CD14-positive monocyte (primary cell): ENCODE results near the gene SH3BP5L. TPM values are rescaled to one million over a fixed set of nuclear protein-coding genes. Genes with fewer than 3 reads are reported as not detected.
A peak's percentile ranks its signal among the peaks of the same experiment; 100 is the strongest.

Source experiments
- DNase-seq, 3 donors: peaks; one replicate each; pipeline ENCODE4 v3.0.0-alpha.2; 2011 to 2022
- H2AFZ ChIP-seq: 2 replicates; pipeline ENCODE4 v1.6.0; 2012; ENCODE audit warnings: mild to moderate bottlenecking, low read depth, low read length, inconsistent platforms; ENCODE audit not compliant: insufficient read depth, poor library complexity, severe bottlenecking
- H3K27ac ChIP-seq, 2 donors: 1 replicate in 1 of 2; 2 replicates in 1 of 2; pipeline ENCODE4 v1.5.1; 2012 to 2013; ENCODE audit warnings: low read length in 2 of 2, control low read depth in 1 of 2, inconsistent platforms in 1 of 2, low read depth in 1 of 2, mild to moderate bottlenecking in 1 of 2
- H3K27me3 ChIP-seq, 2 donors: one replicate each; pipeline versions ENCODE4 v1.6.0 to v1.6.1; 2011 to 2013; ENCODE audit warnings: low read length in 2 of 2; ENCODE audit not compliant: control insufficient read depth in 2 of 2, insufficient read depth in 2 of 2
- H3K36me3 ChIP-seq, 2 donors: replicated peaks in 1 of 2; 1 replicate in 1 of 2; 2 replicates in 1 of 2; pipeline versions ENCODE4 v1.5.1 to v1.6.1; 2012 to 2013; ENCODE audit warnings: low read length in 2 of 2, control low read depth in 1 of 2, inconsistent platforms in 1 of 2, mild to moderate bottlenecking in 1 of 2; ENCODE audit not compliant: insufficient read depth in 2 of 2, control insufficient read depth in 1 of 2
- H3K4me1 ChIP-seq, 2 donors: 1 replicate in 1 of 2; 2 replicates in 1 of 2; pipeline versions ENCODE4 v1.5.1 to v1.6.1; 2012 to 2013; ENCODE audit warnings: low read length in 2 of 2, control low read depth in 1 of 2, inconsistent platforms in 1 of 2, mild to moderate bottlenecking in 1 of 2, moderate library complexity in 1 of 2; ENCODE audit not compliant: insufficient read depth in 2 of 2, control insufficient read depth in 1 of 2
- H3K4me2 ChIP-seq: replicated peaks from 2 replicates; pipeline ENCODE3; 2012; ENCODE audit warnings: low read length, moderate library complexity, mild to moderate bottlenecking; ENCODE audit not compliant: poor library complexity, severe bottlenecking; ENCODE audit errors: extremely low read depth
- H3K4me3 ChIP-seq, 3 experiments: fragments of 200-600 bp in 1 of 3; sonication (generic) in 1 of 3; replicated peaks in 1 of 3; 1 replicate in 2 of 3; 2 replicates in 1 of 3; pipeline ENCODE4 v1.5.1; 2011 to 2013; ENCODE audit warnings: low read length in 3 of 3, mild to moderate bottlenecking in 3 of 3, control low read depth in 2 of 3, low read depth in 2 of 3, inconsistent platforms in 1 of 3, moderate library complexity in 1 of 3
- H3K79me2 ChIP-seq: 2 replicates; pipeline ENCODE4 v1.6.0; 2012; ENCODE audit warnings: mild to moderate bottlenecking, control low read depth, inconsistent platforms, low read length, moderate library complexity; ENCODE audit not compliant: insufficient read depth
- H3K9ac ChIP-seq: 2 replicates; pipeline ENCODE4 v1.6.0; 2017; ENCODE audit warnings: low read length, mild to moderate bottlenecking; ENCODE audit not compliant: insufficient read depth, poor library complexity, severe bottlenecking
- H3K9me3 ChIP-seq, 2 donors: replicated peaks in 1 of 2; 1 replicate in 1 of 2; 2 replicates in 1 of 2; pipeline versions ENCODE4 v1.5.1 to v1.6.1; 2012 to 2013; ENCODE audit warnings: low read length in 2 of 2, control low read depth in 1 of 2; ENCODE audit not compliant: control insufficient read depth in 1 of 2, insufficient read depth in 1 of 2
- H4K20me1 ChIP-seq: 2 replicates; pipeline ENCODE4 v1.6.0; 2012; ENCODE audit warnings: mild to moderate bottlenecking, low read length, control low read depth, moderate library complexity; ENCODE audit not compliant: insufficient read depth
- H3K27ac Mint-ChIP-seq, 7 donors: one replicate each; pipeline ENCODE4 v1.8.0; 2020; ENCODE audit warnings: mild to moderate bottlenecking in 7 of 7, mixed read lengths in 7 of 7, moderate library complexity in 6 of 7, inconsistent platforms in 2 of 7
- H3K27me3 Mint-ChIP-seq, 3 donors: one replicate each; pipeline ENCODE4 v1.8.0; 2021 to 2022; ENCODE audit warnings: low read depth in 3 of 3, mild to moderate bottlenecking in 3 of 3, mixed read lengths in 3 of 3, moderate library complexity in 3 of 3, inconsistent platforms in 1 of 3
- H3K36me3 Mint-ChIP-seq, 2 donors: one replicate each; pipeline ENCODE4 v1.8.0; 2020; ENCODE audit warnings: mixed read lengths in 2 of 2, inconsistent platforms in 1 of 2, mild to moderate bottlenecking in 1 of 2
- H3K4me1 Mint-ChIP-seq: one replicate; pipeline ENCODE4 v1.8.0; 2020; ENCODE audit warnings: mild to moderate bottlenecking, mixed read lengths
- H3K4me3 Mint-ChIP-seq, 2 donors: one replicate each; pipeline ENCODE4 v1.8.0; 2020; ENCODE audit warnings: mild to moderate bottlenecking in 2 of 2, mixed read lengths in 2 of 2, moderate library complexity in 1 of 2
- H3K9me3 Mint-ChIP-seq, 7 donors: one replicate each; pipeline ENCODE4 v1.8.0; 2020 to 2022; ENCODE audit warnings: mixed read lengths in 7 of 7, mild to moderate bottlenecking in 6 of 7, moderate library complexity in 6 of 7, inconsistent platforms in 2 of 7
- WGBS: methylation state at CpG from one replicate; pipeline ENCODE4 v1.1.5; 2013; ENCODE audit warnings: missing lambda C conversion rate; ENCODE audit not compliant: insufficient coverage; 5-methylcytosine and 5-hydroxymethylcytosine counted together
- intact Hi-C, 2 donors: fragments of 100-400 bp; cut with micrococcal nuclease; formaldehyde crosslinking; loops; one replicate each; pipeline versions ENCODE4 v1.15.0 to v1.15.1; 2023
- polyA plus RNA-seq, 3 donors: library from polyadenylated mRNA; depleted of rRNA in 1 of 3; unstranded in 2 of 3; stranded (reverse) in 1 of 3; fragments of 300-500 nt in 2 of 3; fragments of >200 nt in 1 of 3; fragmentation: Illumina TruSeq in 2 of 3; gene quantifications; 1 replicate in 2 of 3; 2 replicates in 1 of 3; pipeline ENCODE4 v1.2.3, GENCODE V29; 2012 to 2021
- TF ChIP-seq, protein P1 (sequence below): fragments of 200-600 bp; IDR thresholded peaks from one replicate; pipeline ENCODE4 v1.8.0; 2022; ENCODE audit warnings: antibody characterized with exemption, mild to moderate bottlenecking

SH3BP5L gene
- polyA plus RNA-seq, 3 donors: 4.0 to 15.7 (median 4.3) TPM

DNA sequence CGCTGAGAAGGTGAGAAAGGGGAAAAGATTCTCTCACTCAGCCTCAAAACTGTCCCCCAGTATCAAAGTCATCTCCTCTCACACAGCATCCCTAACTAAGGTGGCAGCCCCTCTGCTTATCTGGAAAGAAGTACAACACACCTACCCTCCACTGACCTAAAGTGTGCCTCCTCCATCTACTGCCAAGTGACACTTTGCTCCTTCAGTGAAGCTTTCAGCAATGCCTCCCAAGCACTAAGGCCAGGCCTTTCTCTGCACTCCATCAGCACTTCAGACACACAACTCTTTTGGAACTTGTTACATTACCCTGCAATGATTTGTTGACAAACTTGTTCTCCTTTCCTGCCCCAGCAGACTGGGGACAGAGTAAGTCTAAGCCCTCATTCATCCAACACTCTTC lies 1.4 kb downstream of the SH3BP5L start:
- Histone ChIP-seq H3K9ac (peak overlapping the region; percentile 92), H3K79me2 (peaks cover 62% of the 10 kb centered on the region), H3K9me3 (no peaks in the 10 kb centered on the region), H4K20me1 (peaks cover 6% of the 10 kb centered on the region), H3K4me1 (peaks cover 69 to 80% of the 10 kb centered on the region in 2 donors), H3K27me3 (no peaks in the 10 kb centered on the region), H3K27ac (peak overlapping the region; percentile 90 to 99), H3K4me2 (peak overlapping the region; percentile 92), H2AFZ (no peak overlapping the region), H3K4me3 (peak overlapping the region in 1 of 3 experiments; percentile 82), H3K36me3 (peaks cover 9 to 35% of the 10 kb centered on the region in 2 donors)
- H3K4me1 Mint-ChIP-seq: peaks cover 76% of the 10 kb centered on the region
- peaks cover 0 to 1% (median 0%) of the 10 kb centered on the region in 7 donors for H3K9me3 Mint-ChIP-seq
- no peak for DNase-seq
- H3K36me3 Mint-ChIP-seq: peaks cover 40 to 48% of the 10 kb centered on the region in 2 donors
- intact Hi-C loops: no loop called here
- TF ChIP-seq, protein P1, sequence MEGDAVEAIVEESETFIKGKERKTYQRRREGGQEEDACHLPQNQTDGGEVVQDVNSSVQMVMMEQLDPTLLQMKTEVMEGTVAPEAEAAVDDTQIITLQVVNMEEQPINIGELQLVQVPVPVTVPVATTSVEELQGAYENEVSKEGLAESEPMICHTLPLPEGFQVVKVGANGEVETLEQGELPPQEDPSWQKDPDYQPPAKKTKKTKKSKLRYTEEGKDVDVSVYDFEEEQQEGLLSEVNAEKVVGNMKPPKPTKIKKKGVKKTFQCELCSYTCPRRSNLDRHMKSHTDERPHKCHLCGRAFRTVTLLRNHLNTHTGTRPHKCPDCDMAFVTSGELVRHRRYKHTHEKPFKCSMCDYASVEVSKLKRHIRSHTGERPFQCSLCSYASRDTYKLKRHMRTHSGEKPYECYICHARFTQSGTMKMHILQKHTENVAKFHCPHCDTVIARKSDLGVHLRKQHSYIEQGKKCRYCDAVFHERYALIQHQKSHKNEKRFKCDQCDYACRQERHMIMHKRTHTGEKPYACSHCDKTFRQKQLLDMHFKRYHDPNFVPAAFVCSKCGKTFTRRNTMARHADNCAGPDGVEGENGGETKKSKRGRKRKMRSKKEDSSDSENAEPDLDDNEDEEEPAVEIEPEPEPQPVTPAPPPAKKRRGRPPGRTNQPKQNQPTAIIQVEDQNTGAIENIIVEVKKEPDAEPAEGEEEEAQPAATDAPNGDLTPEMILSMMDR: no peak
- H3K4me3 Mint-ChIP-seq: peak overlapping the region; percentile 3 to 65
- H3K27me3 Mint-ChIP-seq: no peaks in the 10 kb centered on the region
- H3K27ac Mint-ChIP-seq: peak overlapping the region; percentile 96 to 100 (median 99)
- WGBS: no CpG with 5 or more reads among the region's 1 CpG

DNA sequence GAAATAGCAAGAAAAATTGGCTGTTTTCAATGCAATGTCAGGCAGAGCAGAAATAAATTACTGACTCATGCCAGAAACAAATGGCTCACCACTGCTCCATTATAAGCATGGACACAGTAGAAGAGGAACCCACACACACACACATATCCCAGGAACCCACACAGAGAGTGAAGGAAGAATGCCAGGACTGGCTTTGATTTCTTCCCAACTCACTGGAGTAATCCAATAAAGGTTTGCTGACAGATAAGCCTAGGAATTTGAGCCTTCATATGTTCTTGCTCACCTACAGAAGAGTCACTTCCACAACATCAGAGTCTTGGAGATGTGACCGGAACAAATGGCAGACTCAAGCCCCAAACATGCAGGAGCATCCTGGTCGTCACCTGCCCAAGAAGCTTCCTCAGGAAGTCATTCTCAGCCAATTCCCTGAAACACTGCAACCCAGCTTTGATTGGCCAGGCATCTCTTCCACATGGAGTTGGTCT lies 2.2 kb downstream of the SH3BP5L start:
- H3K27ac Mint-ChIP-seq: peak overlapping the region; percentile 94 to 100 (median 97)
- DNase-seq: peak in 2 of 3 donors; percentile 12 to 59
- Histone ChIP-seq H3K27ac (peak overlapping the region; percentile 14 to 99), H3K4me1 (peaks cover 69 to 80% of the 10 kb centered on the region in 2 donors), H2AFZ (no peak overlapping the region), H3K27me3 (no peaks in the 10 kb centered on the region), H3K79me2 (peaks cover 70% of the 10 kb centered on the region), H3K9ac (no peak overlapping the region), H3K4me3 (peak overlapping the region in 1 of 3 experiments; percentile 82), H4K20me1 (peaks cover 6% of the 10 kb centered on the region), H3K36me3 (peaks cover 14 to 42% of the 10 kb centered on the region in 2 donors), H3K4me2 (peak overlapping the region; percentile 92), H3K9me3 (no peaks in the 10 kb centered on the region)
- peaks cover 77% of the 10 kb centered on the region for H3K4me1 Mint-ChIP-seq
- intact Hi-C loops: no loop called here
- TF ChIP-seq, protein P1: no peak
- peaks cover 45 to 54% of the 10 kb centered on the region in 2 donors for H3K36me3 Mint-ChIP-seq
- no peaks in the 10 kb centered on the region for H3K27me3 Mint-ChIP-seq
- H3K4me3 Mint-ChIP-seq: peak overlapping the region; percentile 9 to 65
- WGBS: 67% methylated on average over 2 of the region's 2 CpGs
- peaks cover 0 to 1% (median 0%) of the 10 kb centered on the region in 7 donors for H3K9me3 Mint-ChIP-seq
